Tibial nerve (tissue), 4 donors: ENCODE measurements around the gene VWC2. TPM values are rescaled to one million over a fixed set of nuclear protein-coding genes. Genes with fewer than 3 reads are reported as not detected.

Source experiments
- DNase-seq, 2 donors: peaks; one replicate each; pipeline ENCODE4 v3.0.0-alpha.2; 2019; ENCODE audit warnings: low spot score in 2 of 2
- H3K27ac ChIP-seq, 4 donors: fragments of 200-600 bp; sonication (generic) in 3 of 4; one replicate each; pipeline ENCODE4 v1.5.1; 2017 to 2019; ENCODE audit warnings: mild to moderate bottlenecking in 1 of 4
- H3K27me3 ChIP-seq, 2 donors: fragments of 200-600 bp; sonication (generic) in 1 of 2; one replicate each; pipeline versions ENCODE4 v1.5.1 to v1.6.0; 2017 to 2019
- H3K36me3 ChIP-seq, 3 donors: fragments of 200-600 bp; sonication (generic); one replicate each; pipeline ENCODE4 v1.5.1; 2018 to 2019
- H3K4me1 ChIP-seq, 4 donors: fragments of 200-600 bp; sonication (generic) in 3 of 4; one replicate each; pipeline ENCODE4 v1.5.1; 2017 to 2019
- H3K4me3 ChIP-seq, 4 donors: fragments of 200-600 bp; sonication (generic) in 3 of 4; one replicate each; pipeline ENCODE4 v1.5.1; 2017 to 2019; ENCODE audit warnings: mild to moderate bottlenecking in 1 of 4, moderate library complexity in 1 of 4
- H3K9me3 ChIP-seq, 4 donors: fragments of 200-600 bp; sonication (generic) in 3 of 4; one replicate each; pipeline ENCODE4 v1.5.1; 2017 to 2019
- EP300 ChIP-seq, 2 donors: sonication (generic); formaldehyde crosslinking; IDR thresholded peaks; one replicate each; pipeline ENCODE4 v1.6.1; 2017; ENCODE audit warnings: antibody characterized with exemption in 2 of 2, mild to moderate bottlenecking in 1 of 2
- POLR2A ChIP-seq, 2 donors: fragments of 450-650 bp; IDR thresholded peaks; one replicate each; pipeline ENCODE4 v1.6.1; 2017; ENCODE audit warnings: antibody characterized with exemption in 2 of 2, mild to moderate bottlenecking in 2 of 2, moderate library complexity in 2 of 2
- WGBS, 2 donors: methylation state at CpG; one replicate each; pipeline ENCODE4 v1.1.5; 2018; 5-methylcytosine and 5-hydroxymethylcytosine counted together
- total RNA-seq, 4 donors: library from RNA; depleted of rRNA; stranded (reverse); fragments of >200 nt; gene quantifications; one replicate each; pipeline ENCODE4 v1.1.0, GENCODE V29; 2016
- TF ChIP-seq, protein P1 (sequence below), 5 experiments: fragments of 200-600 bp in 3 of 5; fragments of 450-650 bp in 2 of 5; sonication (generic) in 3 of 5; IDR thresholded peaks; one replicate each; pipeline ENCODE4 v1.5.1; 2016 to 2019; ENCODE audit warnings: antibody characterized with exemption in 5 of 5, mild to moderate bottlenecking in 3 of 5, moderate library complexity in 2 of 5

VWC2 gene
- total RNA-seq, 4 donors from 2014 or later: under 0.01 to 0.20 (median under 0.01) TPM

GRCh38 chr7:49766966-49767365 is 6.5 kb upstream of the VWC2 start:
- Histone ChIP-seq H3K27ac (no peak overlapping the region), H3K9me3 (no peaks in the 10 kb centered on the region), H3K36me3 (no peaks in the 10 kb centered on the region), H3K4me1 (no peaks in the 10 kb centered on the region), H3K27me3 (no peaks in the 10 kb centered on the region), H3K4me3 (no peak overlapping the region)
- WGBS, 2 donors: 85 to 88% methylated on average over 1 of the region's 1 CpG
- no peak for DNase-seq
- TF ChIP-seq, protein P1, sequence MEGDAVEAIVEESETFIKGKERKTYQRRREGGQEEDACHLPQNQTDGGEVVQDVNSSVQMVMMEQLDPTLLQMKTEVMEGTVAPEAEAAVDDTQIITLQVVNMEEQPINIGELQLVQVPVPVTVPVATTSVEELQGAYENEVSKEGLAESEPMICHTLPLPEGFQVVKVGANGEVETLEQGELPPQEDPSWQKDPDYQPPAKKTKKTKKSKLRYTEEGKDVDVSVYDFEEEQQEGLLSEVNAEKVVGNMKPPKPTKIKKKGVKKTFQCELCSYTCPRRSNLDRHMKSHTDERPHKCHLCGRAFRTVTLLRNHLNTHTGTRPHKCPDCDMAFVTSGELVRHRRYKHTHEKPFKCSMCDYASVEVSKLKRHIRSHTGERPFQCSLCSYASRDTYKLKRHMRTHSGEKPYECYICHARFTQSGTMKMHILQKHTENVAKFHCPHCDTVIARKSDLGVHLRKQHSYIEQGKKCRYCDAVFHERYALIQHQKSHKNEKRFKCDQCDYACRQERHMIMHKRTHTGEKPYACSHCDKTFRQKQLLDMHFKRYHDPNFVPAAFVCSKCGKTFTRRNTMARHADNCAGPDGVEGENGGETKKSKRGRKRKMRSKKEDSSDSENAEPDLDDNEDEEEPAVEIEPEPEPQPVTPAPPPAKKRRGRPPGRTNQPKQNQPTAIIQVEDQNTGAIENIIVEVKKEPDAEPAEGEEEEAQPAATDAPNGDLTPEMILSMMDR (IDR thresholded peaks at IDR 0.05): no peak
- TF ChIP-seq EP300 (IDR thresholded peaks at IDR 0.05): no peak
- TF ChIP-seq POLR2A (IDR thresholded peaks at IDR 0.05): no peak

GRCh38 chr7:49767719-49768118 is 5.7 kb upstream of the VWC2 start:
- Histone ChIP-seq H3K36me3 (no peaks in the 10 kb centered on the region), H3K4me3 (no peak overlapping the region), H3K4me1 (peaks cover 0 to 1% (median 0%) of the 10 kb centered on the region in 4 donors), H3K9me3 (no peaks in the 10 kb centered on the region), H3K27me3 (peaks cover 0 to 5% of the 10 kb centered on the region in 2 donors), H3K27ac (no peak overlapping the region)
- TF ChIP-seq POLR2A (IDR thresholded peaks at IDR 0.05) (no peak), EP300 (IDR thresholded peaks at IDR 0.05) (no peak)
- 62 to 67% methylated on average over 5 of the region's 5 CpGs for WGBS, 2 donors
- DNase-seq: no peak

DNA sequence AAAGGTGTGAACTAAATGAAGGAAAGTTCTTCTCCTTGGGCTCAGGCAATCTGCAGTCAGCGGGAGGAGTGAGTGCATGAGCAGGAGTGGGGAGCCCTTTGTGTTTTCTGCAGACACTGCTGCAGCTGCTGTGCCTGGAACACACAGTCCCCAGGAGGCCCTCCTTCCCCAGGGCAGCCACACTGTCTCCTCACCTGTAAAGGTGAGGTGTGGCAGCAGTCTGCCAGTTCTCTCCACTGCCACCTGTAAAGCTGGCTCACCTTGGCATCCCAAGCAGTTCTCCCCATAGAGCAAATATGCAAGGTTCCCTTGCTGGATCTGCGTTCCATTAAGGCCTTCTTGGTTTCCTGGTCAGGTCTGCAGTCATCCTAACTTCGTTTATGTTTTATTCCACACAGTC is 5.2 kb upstream of the VWC2 start:
- Histone ChIP-seq H3K4me3 (no peak overlapping the region), H3K27ac (no peak overlapping the region), H3K9me3 (no peaks in the 10 kb centered on the region), H3K4me1 (peaks cover 0 to 7% (median 0%) of the 10 kb centered on the region in 4 donors), H3K27me3 (peaks cover 0 to 10% of the 10 kb centered on the region in 2 donors), H3K36me3 (no peaks in the 10 kb centered on the region)
- no peak for DNase-seq
- 75 to 83% methylated on average over 3 of the region's 3 CpGs for WGBS, 2 donors
- TF ChIP-seq POLR2A (IDR thresholded peaks at IDR 0.05): no peak

DNA sequence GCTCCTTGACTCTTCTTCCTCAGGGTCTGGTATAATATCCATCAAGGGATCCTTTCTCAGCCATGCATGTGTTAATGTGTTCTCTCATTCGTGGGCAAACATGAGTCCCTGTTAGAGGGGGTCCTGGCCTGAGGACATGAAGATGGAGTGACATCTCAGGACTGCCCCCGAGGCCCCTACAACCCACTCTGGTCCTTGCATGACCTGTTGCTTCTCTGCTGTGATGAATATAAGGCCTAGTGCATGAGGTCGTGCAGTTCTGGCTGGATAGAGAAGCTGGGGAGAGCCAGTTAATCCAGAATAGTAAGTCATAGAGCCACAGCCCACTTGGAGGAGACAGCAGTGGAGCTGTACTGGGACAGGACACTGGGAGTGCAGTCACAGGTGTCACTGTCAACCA is 4.6 kb upstream of the VWC2 start:
- Histone ChIP-seq H3K4me3 (no peak overlapping the region), H3K4me1 (peaks cover 0 to 12% (median 0%) of the 10 kb centered on the region in 4 donors), H3K27ac (no peak overlapping the region), H3K9me3 (no peaks in the 10 kb centered on the region), H3K27me3 (peaks cover 0 to 15% of the 10 kb centered on the region in 2 donors), H3K36me3 (no peaks in the 10 kb centered on the region)
- WGBS, 2 donors: 52 to 66% methylated on average over 3 of the region's 3 CpGs
- DNase-seq: no peak
- TF ChIP-seq EP300 (IDR thresholded peaks at IDR 0.05) (no peak), POLR2A (IDR thresholded peaks at IDR 0.05) (no peak)
- TF ChIP-seq, protein P1 (IDR thresholded peaks at IDR 0.05): no peak

GRCh38 chr7:49769285-49769857 is 4.1 kb upstream of the VWC2 start:
- Histone ChIP-seq H3K9me3 (no peaks in the 10 kb centered on the region), H3K4me3 (no peak overlapping the region), H3K4me1 (peaks cover 0 to 18% (median 2%) of the 10 kb centered on the region in 4 donors), H3K27me3 (peaks cover 0 to 20% of the 10 kb centered on the region in 2 donors), H3K36me3 (no peaks in the 10 kb centered on the region), H3K27ac (no peak overlapping the region)
- no peak for DNase-seq
- TF ChIP-seq EP300 (IDR thresholded peaks at IDR 0.05): no peak
- TF ChIP-seq POLR2A (IDR thresholded peaks at IDR 0.05): no peak
- TF ChIP-seq, protein P1 (IDR thresholded peaks at IDR 0.05): no peak

DNA sequence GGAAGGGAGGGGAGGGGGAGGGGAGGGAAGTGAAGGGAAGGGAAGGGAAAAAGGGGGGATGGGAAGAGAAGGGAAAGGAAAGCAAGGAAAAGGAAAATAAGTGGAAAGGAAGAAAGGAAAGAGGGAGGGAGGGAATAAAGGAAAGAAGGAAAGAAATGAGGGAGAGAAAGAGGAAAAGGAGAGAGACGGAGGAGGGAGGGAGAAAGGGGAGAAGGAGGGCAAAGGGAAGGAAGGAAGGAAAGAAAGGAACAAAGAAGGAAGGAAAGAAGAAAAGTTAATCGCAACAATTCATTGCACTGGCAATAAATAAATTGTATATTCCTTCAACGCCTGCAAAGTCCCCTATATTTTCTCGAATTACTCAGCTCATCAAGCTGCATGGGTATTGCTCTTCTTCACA is 2.6 kb upstream of the VWC2 start:
- H3K27ac ChIP-seq: no peak overlapping the region
- no peaks in the 10 kb centered on the region for H3K9me3 ChIP-seq
- no peak for DNase-seq
- WGBS, 2 donors: 92 to 94% methylated on average over 4 of the region's 4 CpGs
- H3K36me3 ChIP-seq: no peaks in the 10 kb centered on the region
- H3K4me1 ChIP-seq: peaks cover 0 to 32% (median 5%) of the 10 kb centered on the region in 4 donors
- H3K4me3 ChIP-seq: no peak overlapping the region
- TF ChIP-seq EP300 (IDR thresholded peaks at IDR 0.05) (no peak), POLR2A (IDR thresholded peaks at IDR 0.05) (no peak)
- peaks cover 0 to 33% of the 10 kb centered on the region in 2 donors for H3K27me3 ChIP-seq
